GM21619 (cell line): Measurements from ENCODE around the gene TRIM8.

Experiments used
- ATAC-seq: cut with Tn5 transposase; IDR thresholded peaks from one replicate; pipeline ENCODE4 v1.9.1; 2021; ENCODE audit not compliant: unreplicated experiment

The TRIM8 gene

DNA sequence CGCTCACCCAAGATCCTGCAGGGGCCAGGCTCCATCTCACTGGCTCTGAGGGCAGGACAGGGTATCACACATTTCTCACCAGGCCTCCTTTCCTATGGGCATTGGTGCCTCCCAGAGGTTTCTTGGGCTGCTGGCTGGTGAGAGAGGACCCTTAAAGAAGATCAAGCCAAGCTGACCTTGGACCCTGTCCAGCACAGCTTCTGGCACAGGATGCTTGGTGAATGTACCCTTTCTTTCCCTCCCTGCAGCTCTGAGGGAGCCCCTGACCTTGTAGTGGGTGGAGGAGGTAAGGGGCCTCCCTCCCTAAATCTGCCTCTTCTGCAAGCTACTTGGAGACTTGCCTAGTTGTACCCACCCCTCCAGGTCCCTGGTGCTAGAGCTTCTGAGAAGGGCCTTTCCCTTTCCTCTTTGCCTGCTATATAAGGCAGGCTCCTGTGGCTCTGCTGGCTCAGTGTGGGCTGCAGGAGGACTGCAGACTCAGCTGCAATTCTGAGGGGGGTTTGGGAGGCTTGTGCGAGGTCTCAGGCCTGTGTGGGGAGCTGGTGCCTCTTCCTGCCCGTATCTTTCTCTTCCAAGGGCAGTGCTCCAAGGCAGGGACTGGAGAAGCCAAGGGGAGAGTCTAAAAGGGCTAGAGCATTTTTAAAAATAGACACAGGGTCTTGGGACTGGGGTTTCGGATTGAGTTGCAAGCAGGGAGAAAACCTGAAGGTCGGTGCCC is 11.7 kb upstream of the TRIM8 start:
- ATAC-seq: no peak

DNA sequence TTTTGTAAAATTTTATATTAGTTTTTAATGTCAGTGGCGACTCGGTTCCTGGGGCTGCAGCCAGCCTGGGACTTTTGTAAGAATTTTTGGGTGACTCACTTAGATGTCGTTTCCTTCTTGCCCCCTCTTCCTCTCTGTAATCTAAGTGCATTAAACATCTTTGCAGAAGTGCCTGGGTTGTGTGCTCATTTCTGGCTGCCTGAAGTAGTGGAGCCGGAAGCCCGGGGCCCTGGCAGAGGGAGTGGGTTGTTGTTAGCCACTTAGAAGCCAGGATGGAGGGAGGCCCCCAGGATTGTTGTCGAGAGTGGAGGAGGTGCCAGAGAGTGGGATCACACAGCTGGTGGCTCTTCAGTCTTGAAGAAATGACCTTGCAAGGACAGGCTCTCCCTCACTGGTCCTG is 11.0 kb upstream of the TRIM8 start:
- ATAC-seq: no peak

GRCh38 chr10:102633848-102634247 is 10.4 kb upstream of the TRIM8 start:
- ATAC-seq: no peak

- no peak for ATAC-seq
These were observed 9.6 kb upstream of the TRIM8 start for GRCh38 chr10:102634686-102635085.

GRCh38 chr10:102635377-102635776 is 8.9 kb upstream of the TRIM8 start:
- ATAC-seq: no peak

DNA sequence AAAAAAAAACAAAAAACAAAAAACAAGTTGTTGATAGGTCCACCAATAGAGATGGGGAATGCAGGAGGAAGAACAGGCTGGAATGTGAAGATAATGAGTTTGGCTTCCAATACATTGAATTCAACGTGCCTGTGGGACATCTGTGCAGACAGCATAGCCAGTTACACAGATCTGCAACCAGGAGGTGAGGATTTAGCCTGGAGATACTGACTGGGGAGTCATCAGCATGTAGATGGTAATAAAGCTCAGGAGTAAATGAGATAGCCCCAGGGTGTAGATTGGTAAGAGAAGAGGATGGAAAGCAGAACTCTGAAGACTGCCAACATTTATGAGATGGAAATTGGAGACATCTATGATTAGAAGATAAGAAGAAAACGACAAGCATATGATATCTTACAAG is 4.7 kb upstream of the TRIM8 start:
- no peak for ATAC-seq

DNA sequence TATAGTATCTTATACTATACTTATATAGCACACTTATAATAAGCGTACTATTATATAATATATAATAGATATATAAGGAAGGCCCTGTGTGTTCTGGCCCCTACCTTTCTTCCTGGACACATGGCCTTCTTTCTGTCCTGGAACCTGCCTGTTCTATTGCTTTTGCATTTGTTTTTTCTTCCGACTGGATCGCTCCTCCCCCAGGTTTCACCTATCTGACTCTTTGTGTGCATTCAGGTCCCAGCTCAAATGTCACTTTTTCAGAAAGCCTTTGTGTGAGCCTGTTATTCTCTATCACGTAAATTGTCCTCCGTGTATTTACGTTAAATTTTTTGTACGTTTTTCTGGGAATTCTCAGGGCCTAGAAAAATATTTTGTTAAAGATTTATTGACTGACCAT is 2.9 kb upstream of the TRIM8 start:
- no peak for ATAC-seq

DNA sequence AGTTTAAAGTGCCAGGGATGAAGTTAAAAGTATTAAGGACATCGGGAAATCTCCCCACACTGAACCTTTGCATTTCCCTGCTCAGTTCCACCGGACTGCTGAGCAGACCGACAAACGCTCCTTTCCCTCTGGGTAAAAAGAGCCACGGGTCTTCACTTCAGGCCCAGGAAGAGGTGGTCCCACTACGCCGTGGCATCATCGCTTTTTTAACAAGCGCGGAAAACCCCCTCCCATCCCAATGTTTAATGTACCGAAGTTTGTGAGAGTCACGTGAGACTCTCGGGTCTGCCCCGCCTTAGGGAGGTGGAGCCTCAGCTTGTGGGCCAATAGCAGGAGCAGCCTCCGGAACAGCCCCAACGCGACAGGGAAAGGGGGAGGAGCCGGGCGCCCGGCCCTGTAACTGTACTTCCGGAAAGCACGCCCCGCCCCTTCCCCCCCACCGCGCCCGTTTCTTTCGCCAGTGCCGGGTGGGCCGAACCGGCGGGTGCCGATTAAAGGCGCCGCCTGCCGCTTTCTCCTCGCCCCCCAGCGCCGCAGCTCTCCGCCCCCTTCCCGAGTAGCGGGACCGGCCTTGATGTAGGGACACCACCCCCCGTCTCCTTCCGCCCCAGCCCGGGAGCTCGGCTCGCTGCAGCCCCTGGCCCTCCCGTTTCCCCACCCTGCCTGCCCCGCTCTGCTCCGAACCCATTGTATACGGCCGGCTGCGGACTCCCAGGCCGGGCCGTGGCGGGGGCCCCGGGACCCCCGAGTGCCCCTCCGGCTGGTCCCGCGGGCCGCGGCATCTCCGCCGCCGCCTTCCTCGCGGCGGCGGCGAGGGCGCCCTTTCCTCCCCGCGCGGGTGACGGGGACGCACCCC is 2.2 kb upstream of the TRIM8 start:
- ATAC-seq: peak; percentile 42

- ATAC-seq: no peak
These were observed 1.4 kb upstream of the TRIM8 start for GRCh38 chr10:102642736-102643335.

- ATAC-seq: no peak
These were observed 778 bp upstream of the TRIM8 start for GRCh38 chr10:102643336-102644065.

- no peak for ATAC-seq
These were observed 538 bp downstream of the TRIM8 start for GRCh38 chr10:102644646-102645387.

GRCh38 chr10:102645388-102645740 is 1.1 kb downstream of the TRIM8 start:
- ATAC-seq: no peak

GRCh38 chr10:102645741-102646609 is 1.7 kb downstream of the TRIM8 start:
- ATAC-seq: peak; percentile 30

DNA sequence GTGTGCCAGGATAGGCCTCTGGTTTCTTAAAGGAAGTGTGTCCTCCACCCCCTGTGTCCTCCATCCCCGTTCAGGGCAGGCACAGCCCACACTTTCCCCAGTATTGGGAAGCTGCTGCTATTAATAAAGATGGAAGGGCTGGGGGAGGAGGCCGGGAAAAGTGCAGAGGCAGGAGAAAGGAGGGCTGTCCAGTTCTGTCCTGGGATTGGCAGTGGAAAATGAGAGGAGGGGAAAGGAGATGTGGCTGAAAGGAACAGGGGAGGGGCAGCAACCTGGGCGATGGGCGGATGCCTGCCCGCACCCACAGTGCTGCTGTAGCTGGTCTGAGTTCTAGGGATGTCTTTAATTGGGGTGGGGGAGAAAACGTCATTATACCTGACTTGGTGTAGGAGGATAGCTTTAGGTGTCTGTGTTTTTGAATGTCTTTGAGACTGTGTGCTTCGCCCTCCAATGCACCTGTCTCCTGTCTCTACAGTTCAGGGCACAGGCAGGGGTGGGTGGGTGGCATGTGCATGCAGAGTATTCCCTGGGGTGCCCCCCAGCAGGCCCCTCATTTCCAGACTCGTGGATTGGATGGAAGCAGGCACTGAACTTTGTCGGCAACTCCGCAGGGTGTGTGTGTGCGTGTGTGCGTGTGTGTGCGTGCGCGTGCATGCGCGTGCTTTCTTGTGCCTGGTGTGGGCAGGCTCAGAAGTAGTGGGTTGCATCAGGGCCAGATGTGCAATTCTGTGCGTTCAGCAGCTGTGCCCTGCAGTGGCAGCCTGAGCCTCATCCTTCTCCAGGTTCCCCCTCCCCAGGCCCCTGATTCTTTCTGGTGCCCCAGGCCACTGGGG is 2.5 kb downstream of the TRIM8 start:
- ATAC-seq: no peak

DNA sequence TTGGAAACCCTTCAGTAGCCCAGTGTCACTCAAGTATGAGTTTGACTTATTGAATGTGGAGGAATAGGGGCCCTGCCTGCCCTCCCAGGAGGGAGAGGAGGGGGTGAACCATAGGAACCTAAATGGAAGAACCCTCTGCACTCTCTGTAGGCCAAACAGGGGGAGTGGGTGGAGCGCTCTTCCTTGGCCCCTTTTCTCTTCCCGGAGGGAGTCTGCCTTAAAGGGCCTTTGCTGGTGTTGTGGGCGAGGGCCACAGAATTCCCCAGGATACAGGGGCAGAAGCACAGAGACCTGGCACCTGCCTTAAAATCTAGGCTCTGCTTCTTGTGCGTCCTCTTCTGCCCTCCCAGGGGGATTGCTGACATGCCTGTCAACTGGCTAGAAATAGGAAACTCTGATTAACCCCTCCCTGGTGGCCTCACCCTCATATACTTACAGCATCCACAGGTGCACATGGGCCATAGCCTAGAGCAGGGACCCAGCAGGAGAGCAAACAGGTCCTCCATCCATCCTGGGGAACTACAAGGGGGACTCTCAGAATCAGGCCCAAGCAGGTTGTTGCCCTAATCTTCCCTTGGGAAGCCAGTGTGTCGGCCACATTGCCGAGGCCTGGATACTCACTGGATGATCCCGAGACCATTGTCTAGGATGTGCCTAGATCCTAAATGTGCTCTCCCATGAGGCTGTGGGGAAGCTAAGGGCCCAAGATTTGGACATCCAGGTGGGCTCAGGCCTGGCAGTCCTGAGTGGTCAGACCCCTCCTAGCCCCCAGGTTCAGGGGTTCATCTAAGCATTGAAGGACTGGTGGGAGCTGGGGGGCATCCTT is 3.4 kb downstream of the TRIM8 start:
- ATAC-seq: no peak

GRCh38 chr10:102648269-102648888 is 4.1 kb downstream of the TRIM8 start:
- ATAC-seq: no peak
